HG03175 (cell line): ENCODE measurements around the gene GALNT15.

Experiments
- ATAC-seq: cut with Tn5 transposase; IDR thresholded peaks from one replicate; pipeline ENCODE4 v1.9.1; 2021; ENCODE audit warnings: mild to moderate bottlenecking, moderate library complexity; ENCODE audit not compliant: unreplicated experiment

Gene GALNT15

GRCh38 chr3:16174389-16174788 lies at the start of gene GALNT15:
Gene GALNT15 (plus strand): TSS chr3:16174680. CDS start chr3:16175152, 472 bp downstream.
- ATAC-seq = no peak

GRCh38 chr3:16126634-16127033 lies 47.8 kb upstream of the GALNT15 start:
- no peak for ATAC-seq

GRCh38 chr3:16127249-16127648 lies 47.2 kb upstream of the GALNT15 start:
- ATAC-seq = no peak

GRCh38 chr3:16130066-16130465 lies 44.4 kb upstream of the GALNT15 start:
- ATAC-seq = no peak

- ATAC-seq = no peak
Measured at GRCh38 chr3:16132190-16132589, 42.3 kb upstream of the GALNT15 start.

GRCh38 chr3:16132928-16133327 lies 41.6 kb upstream of the GALNT15 start:
- no peak for ATAC-seq

- no peak for ATAC-seq
Measured at GRCh38 chr3:16134173-16134928, 40.1 kb upstream of the GALNT15 start.

GRCh38 chr3:16136055-16136454 lies 38.4 kb upstream of the GALNT15 start:
- ATAC-seq = no peak

GRCh38 chr3:16137044-16137443 lies 37.4 kb upstream of the GALNT15 start:
- ATAC-seq = no peak

- no peak for ATAC-seq
Measured at GRCh38 chr3:16137977-16138376, 36.5 kb upstream of the GALNT15 start.

- ATAC-seq = no peak
Measured at GRCh38 chr3:16140116-16140893, 34.2 kb upstream of the GALNT15 start.

GRCh38 chr3:16140894-16141285 lies 33.6 kb upstream of the GALNT15 start:
- ATAC-seq = no peak

GRCh38 chr3:16142350-16143025 lies 32.0 kb upstream of the GALNT15 start:
- ATAC-seq = no peak

GRCh38 chr3:16143861-16144447 lies 30.5 kb upstream of the GALNT15 start:
- ATAC-seq = no peak

- no peak for ATAC-seq
Measured at GRCh38 chr3:16145176-16145575, 29.3 kb upstream of the GALNT15 start.

- no peak for ATAC-seq
Measured at GRCh38 chr3:16146015-16146730, 28.3 kb upstream of the GALNT15 start.

GRCh38 chr3:16147220-16147994 lies 27.1 kb upstream of the GALNT15 start:
- no peak for ATAC-seq

- ATAC-seq = no peak
Measured at GRCh38 chr3:16148213-16148612, 26.3 kb upstream of the GALNT15 start.

GRCh38 chr3:16148783-16149182 lies 25.7 kb upstream of the GALNT15 start:
- no peak for ATAC-seq

GRCh38 chr3:16150285-16150684 lies 24.2 kb upstream of the GALNT15 start:
- no peak for ATAC-seq
